IPS DF 4.7 (cell line): ENCODE results near the gene PARVB.

Experiments
- DNase-seq: peaks from one replicate; pipeline ENCODE4 v3.0.0-alpha.2; 2013; ENCODE audit warnings: low spot score; ENCODE audit errors: extremely low read depth

Gene PARVB

DNA sequence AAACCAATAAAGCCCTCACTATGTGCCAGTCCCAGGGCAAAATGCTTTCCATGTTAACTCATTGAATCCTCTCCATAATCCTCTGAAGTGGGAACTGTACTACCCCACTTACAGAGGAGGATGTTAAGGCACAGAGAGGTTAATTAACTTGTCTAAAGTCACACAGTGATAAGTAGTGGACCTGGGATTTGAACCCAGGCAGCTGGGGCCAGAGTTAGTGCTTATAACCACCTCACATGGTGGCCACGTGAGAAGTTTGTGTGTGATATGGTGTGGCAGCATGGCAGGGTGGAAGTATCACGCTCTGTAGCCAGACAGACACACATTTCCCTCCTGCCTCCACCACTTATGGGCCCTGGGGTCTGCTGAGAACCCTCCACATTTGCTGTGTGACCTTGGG lies 173.2 kb downstream of the PARVB start:
- no peak for DNase-seq

GRCh38 chr22:44199164-44199563 lies 175.1 kb downstream of the PARVB start:
- DNase-seq = no peak

DNA sequence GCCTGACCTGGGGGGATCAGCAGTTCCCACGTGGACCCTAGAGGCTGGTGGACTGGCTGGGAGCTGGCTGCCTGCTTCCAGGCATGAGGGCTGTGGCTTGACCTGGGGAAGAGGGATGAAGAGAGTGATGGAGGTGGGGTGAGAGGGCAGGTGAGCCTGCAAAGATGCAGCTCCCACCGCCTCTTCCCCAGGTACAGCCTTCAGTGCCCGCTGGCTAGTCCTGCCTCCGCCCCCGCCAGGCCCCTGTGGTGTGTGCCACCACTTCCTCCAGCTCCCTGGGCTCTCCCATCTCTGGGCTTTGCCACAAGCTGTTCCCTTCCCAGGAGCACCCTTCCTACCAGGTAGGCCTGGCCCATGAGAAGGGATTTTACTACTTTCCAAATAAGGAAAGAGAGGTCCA lies 175.8 kb downstream of the PARVB start:
- DNase-seq = no peak

DNA sequence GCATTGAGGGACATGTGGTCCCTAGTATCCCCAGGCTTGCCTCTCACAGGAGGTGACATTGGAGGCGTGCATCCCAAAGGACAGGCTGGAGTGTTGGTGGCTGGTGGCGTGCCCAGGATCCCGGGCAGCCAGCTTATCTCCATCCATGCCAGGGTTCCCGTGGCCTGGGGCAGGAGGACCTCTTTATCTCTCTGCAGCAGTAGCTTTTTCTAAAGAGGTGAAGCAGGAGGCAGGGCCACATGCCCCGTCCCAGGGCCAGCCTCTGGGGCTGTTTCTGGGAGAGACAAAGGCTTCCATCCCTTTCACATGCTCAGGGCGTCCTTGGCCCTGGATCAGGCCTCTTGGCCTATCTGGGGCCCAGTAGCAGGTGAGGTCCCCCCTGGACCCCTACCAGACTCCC lies 176.3 kb downstream of the PARVB start:
- DNase-seq = no peak

- DNase-seq = no peak
These were observed 176.9 kb downstream of the PARVB start for GRCh38 chr22:44200855-44201550.

- DNase-seq = no peak
These were observed 177.6 kb downstream of the PARVB start for GRCh38 chr22:44201665-44202064.

DNA sequence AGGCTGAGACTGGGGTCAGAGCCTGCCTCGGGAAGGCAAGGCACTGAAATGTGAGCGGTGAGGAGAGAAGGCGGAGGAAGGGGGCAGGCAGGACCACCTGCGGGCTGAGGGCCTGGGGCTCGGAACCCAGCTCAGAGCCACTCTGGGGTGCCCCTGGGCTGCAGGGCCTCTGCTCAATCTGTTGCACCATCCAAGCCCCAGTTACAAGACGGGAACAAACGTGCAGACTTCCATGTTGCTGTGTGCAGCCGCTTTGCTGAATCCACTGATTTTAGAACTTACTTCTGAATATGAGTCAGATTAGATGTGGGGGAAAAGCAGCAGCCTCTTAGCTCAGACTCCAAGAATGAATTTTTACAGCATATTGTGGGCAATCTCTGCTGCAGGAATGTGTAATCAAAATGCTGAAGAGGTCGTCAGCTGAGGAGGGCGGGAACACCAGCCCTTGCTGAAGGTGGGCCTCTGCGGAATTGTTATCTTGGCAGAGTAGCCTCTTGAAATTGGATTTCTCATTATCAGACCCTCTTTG lies 178.2 kb downstream of the PARVB start:
- no peak for DNase-seq

DNA sequence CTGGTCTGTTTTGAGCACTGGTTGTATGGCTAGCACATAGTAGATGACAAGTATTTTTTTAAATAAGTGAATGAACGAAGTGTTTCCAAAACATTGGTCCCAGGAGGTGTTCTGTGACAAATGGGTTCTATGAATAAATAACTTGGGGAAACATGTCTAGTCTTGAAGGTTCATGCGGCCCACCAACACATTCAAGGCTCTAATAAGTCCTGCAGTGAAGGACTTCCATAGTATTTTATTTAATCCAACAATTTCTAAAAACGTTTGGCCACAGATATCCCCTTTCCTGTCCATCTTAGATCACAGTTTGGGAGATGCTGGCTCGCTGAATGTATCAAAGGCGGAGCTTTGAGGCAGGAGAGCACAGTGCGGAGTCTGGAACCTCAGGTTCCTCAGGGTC lies 179.1 kb downstream of the PARVB start:
- no peak for DNase-seq

DNA sequence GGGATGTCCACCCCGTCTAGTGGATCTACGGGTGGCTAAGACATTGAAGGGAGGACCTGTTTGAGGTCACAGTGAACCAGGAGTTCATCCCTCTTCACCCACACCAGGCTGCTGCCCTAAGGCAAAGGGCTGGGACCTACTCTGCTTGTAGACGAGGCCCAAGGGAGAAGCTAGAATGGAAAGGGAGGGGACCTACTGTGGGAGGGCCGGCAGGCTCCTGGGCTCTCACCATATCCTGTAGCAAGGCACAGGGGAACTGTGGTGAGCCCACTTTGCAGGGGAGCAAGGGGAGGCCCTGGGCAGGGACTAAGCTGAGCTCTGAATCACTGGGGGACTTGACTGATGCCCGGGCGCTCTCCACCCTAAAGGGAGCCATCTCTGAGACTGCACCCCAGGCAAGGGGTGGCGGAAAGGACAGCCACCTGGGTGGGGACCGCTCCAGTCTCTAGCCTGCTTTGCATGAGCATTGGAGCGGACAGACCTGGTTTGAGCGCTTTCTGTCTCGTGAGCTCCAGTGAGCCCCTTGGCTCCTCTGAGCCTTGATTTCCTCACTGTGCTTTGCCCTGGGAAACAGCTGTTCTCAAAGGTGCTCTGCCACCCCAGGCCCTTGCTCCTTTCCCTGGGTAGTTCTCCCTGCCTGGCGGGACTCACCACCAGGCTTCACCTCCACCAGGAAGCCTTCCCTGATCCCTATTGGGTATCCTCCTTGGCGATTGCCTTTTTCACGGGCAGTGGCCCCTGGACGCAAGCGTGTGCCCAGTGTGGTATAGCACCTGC lies 180.8 kb downstream of the PARVB start:
- no peak for DNase-seq

DNA sequence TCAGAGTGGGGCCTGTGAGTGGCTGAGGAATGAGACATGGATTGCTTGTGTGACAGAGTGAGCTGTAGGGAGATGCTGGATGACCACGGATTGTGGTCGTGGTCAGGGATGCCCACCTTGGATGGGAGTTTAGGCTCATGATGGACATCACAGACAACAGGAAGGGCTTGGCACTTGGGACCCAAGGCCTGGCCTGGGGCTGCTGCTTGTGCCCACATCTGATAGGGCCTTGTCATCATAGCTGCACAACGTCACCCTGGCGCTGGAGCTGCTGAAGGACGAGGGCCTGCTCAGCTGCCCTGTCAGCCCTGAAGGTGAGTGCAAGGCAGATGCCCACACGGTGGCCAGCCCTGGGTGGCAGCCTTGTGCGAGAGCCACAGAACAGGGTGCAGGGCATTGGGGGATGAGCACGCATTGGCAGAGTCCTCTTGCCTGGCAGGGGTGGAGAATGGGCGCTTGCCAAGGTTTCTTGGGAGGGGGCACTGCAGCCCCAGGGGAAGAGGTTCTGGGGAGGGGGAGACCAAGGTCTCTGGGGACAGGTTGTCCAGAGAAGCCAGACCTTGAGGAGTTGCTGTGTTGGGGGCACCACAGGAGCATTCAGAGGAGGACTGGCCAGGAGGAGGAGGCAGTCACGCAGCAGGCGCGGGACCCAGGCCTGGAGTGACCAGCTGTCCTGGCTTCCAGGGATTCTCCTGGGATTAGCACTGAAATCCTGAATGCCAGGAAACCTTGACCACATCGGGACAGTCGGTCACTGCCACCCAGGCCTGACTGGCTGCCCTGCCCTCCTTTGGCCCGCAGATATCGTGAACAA lies 181.6 kb downstream of the PARVB start:
- DNase-seq = no peak

- no peak for DNase-seq
These were observed 182.2 kb downstream of the PARVB start for GRCh38 chr22:44206330-44206645.

DNA sequence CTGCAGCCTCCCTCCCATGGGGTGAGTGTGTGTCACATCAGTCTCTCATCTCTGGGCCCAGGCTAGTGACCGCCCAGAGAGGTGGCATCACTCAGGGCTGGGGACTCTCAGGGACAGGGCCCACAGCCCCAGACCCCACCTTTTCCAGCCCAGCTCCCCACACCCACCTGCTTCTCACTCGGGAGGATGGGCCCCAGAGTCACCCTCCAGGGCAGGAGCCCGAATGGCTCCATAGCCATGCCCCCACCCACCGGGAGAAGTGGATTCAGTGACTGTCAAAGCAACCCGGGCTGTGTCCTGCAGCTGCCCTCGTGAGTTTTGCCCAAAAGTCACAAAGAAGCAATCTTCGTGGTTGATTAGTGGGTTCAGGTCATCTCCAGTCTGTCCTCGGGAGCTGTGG lies 182.6 kb downstream of the PARVB start:
- no peak for DNase-seq

DNA sequence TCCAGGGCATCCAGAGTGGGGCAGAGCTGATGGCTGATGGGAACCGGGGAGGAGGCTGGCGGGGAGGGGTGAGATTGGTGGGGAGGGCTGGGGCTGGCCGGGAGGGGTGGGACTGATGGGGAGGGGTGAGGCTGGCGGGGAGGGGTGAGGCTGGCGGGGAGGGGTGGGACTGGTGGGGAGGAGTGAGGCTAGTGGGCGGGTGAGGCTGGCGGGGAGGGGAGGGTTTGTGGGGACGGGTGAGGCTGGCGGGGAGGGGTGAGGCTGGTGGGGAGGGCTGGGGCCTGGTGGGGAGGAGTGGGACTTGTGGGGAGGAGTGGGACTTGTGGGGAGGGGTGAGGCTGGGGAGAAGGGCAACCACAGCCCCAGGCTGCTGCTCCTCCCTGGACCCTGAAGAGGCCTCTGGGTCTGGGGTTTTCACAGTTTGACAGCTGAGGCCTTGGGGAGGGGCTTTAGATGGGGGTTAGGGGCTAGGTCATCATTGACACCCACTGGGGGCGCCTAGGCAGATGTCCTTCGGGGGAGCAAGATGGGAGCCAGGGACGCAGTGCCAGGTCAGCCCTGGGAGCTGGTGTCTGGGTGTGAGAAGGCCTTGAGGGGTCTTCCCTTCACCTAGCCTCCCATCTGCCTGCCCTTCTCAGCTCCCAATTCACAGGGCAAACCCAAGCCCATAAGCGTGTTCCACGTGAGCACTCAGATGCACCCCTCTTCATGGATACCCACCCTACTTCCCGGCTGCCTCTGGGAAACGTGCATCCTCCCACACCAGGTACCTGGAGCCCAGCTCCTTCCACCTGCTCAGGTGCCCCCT lies 183.3 kb downstream of the PARVB start:
- no peak for DNase-seq

DNA sequence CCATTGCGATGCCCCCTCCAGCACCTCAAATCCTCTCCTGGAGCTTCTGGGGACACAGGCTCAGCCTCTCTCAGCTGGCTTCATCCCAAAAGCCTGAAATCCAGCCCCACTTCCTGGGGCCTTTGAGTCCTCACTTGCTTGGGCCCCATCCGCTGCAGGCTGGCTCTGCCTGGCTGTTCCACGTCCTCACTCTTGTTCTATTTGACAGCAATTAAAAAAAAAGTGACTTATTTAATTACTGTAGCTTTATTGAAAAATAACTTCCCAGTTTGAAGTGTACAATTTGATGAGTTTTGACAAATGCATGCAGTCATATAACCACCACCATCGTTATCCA lies 183.8 kb downstream of the PARVB start:
- DNase-seq = no peak

DNA sequence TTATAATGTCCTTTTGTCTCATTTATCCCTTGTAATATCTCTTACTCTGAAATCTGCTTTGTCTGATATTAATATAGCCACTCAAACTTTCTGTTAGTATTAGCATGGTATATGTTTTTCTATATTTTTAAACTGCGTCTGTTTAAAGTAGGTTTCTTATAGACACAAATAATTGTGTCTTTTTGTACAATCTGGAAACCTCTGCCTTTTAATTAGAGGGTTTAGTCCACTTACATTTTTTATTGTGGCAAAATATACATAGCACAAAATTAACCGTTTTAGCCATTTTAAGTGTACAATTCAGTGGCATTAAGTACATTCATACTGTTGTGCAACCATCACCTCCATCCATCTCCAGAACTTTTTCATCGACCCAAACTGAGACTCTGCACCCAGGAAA lies 185.2 kb downstream of the PARVB start:
- no peak for DNase-seq

DNA sequence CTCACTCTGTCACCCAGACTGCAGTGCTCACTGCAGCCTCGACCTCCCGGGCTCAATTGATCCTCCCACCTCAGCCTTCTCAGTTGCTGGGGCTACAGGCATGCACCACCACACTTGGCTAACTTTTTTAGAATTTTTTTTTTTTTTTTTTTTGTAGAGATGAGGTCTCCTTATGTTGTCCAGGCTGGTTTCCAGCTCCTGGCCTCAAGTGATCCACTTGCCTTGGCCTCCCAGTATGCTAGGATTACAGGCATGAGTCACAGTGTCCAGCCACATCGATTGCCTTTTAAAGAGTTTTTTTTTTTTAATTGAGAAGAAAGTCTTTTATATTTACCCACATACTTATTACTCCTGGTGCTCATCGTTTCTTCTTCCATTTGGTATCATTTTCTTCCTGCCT lies 186.6 kb downstream of the PARVB start:
- DNase-seq = no peak

DNA sequence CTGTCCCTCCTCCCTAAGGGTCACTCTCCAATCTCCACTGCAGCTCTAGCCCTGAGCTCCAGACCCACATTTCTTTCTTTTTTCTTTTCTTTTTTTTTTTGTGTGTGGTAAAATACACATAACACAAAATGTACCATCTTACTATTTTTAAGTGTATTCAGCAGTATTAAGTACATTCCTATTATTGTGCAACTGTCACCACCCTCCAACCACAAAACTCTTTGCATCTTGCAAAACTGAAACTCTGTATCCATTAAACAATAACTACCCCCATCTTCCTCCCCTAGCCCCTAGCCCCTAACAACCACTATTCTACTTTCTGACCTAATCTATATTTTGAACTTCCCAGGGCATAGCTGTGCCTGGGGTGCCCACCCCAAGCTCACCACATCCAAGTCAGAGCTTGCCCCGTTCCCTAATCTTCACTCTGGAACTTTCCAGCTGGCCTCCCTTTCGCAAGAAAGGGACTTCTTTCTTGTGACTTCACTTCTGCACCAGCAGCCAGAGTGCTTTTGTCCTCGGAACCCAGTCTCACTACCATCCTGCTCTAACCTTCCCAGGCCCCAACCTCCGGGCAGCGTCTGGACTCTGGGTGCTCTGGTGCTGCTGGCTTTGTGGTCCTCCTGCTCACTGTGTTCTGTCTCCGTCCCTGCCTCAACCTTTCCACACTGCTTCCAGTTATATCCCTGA lies 187.3 kb downstream of the PARVB start:
- no peak for DNase-seq

GRCh38 chr22:44211946-44212930 lies 188.1 kb downstream of the PARVB start:
- DNase-seq = no peak

- no peak for DNase-seq
These were observed 188.8 kb downstream of the PARVB start for GRCh38 chr22:44212936-44213335.
